ENCODE results near the gene HNRNPA2B1.

Gene HNRNPA2B1

GRCh38 chr7:26141077-26141476 is 59.5 kb downstream of the HNRNPA2B1 start:
- no peak for DNase-seq

GRCh38 chr7:26140380-26140779 is 60.2 kb downstream of the HNRNPA2B1 start:
- no peak for DNase-seq

Measured in kidney glomerular epithelial cell (primary cell).